Endothelial cell of umbilical vein (primary cell): ENCODE results near the gene NCAPG2. TPM values are rescaled to one million over a fixed set of nuclear protein-coding genes. Genes with fewer than 3 reads are reported as not detected.

Source experiments
- BruUV-seq: library from RNA; stranded (reverse); fragments of 400-500 nt; replicated peaks from 2 replicates; lab custom pipeline; 2021; lab: Mats Ljungman, UMichigan
- CTCF ChIA-PET: fragments of 300-600, 350-600 bp; sonication (Branson Sonifier 250); formaldehyde crosslinking; loops from one replicate; lab custom pipeline; 2021; ENCODE audit warnings: antibody characterized with exemption, inconsistent platforms; lab: Charles Lee
- POLR2A ChIA-PET: fragments of 300-600, 350-600 bp; sonication (Branson Sonifier 250); formaldehyde crosslinking; loops from one replicate; lab custom pipeline; 2021; ENCODE audit warnings: antibody characterized with exemption, inconsistent platforms; lab: Charles Lee
- DNase-seq: peaks from one replicate; pipeline ENCODE4 v3.0.0-alpha.2; 2011; ENCODE audit warnings: low read depth, low spot score
- FAIRE-seq: peaks from 2 replicates; lab custom pipeline; 2011; peaks lifted over from hg19 to GRCh38; lab: Jason Lieb, UNC
- H2AFZ ChIP-seq: 2 replicates; pipeline ENCODE4 v1.6.0; 2012; ENCODE audit warnings: low read depth, low read length, control low read depth, inconsistent platforms
- H3K27ac ChIP-seq: 2 replicates; pipeline ENCODE4 v1.5.1; 2011; ENCODE audit warnings: low read depth, mild to moderate bottlenecking, control low read depth, low read length, moderate library complexity; ENCODE audit not compliant: insufficient read depth
- H3K27me3 ChIP-seq, 2 experiments: 2 replicates each; pipeline versions ENCODE4 v1.6.0 to v1.6.1; 2011; ENCODE audit warnings: low read length in 2 of 2, mixed read lengths in 1 of 2; ENCODE audit not compliant: control insufficient read depth in 2 of 2, insufficient read depth in 2 of 2
- H3K36me3 ChIP-seq, 2 experiments: 2 replicates in 1 of 2; 3 replicates in 1 of 2; pipeline ENCODE4 v1.5.1; 2011; ENCODE audit warnings: low read length in 2 of 2, mild to moderate bottlenecking in 1 of 2, moderate library complexity in 1 of 2; ENCODE audit not compliant: control insufficient read depth in 2 of 2, insufficient read depth in 2 of 2; ENCODE audit errors: extremely low read depth in 1 of 2
- H3K4me1 ChIP-seq: 3 replicates; pipeline ENCODE4 v1.5.1; 2011; ENCODE audit warnings: mild to moderate bottlenecking, low read length; ENCODE audit not compliant: control insufficient read depth, insufficient read depth; ENCODE audit errors: extremely low read depth
- H3K4me2 ChIP-seq: 2 replicates; pipeline ENCODE4 v1.6.1; 2011; ENCODE audit warnings: low read length, control low read depth, mixed read lengths; ENCODE audit not compliant: insufficient read depth
- H3K4me3 ChIP-seq, 3 experiments: fragments of 200-600 bp in 1 of 3; sonication (generic), shearing (Covaris generic) in 1 of 3; replicated peaks in 1 of 3; 2 replicates each; pipeline ENCODE4 v1.5.1; 2011 to 2016; ENCODE audit warnings: control low read depth in 3 of 3, low read length in 3 of 3, mild to moderate bottlenecking in 2 of 3, inconsistent platforms in 1 of 3, low read depth in 1 of 3, moderate library complexity in 1 of 3; ENCODE audit not compliant: insufficient read depth in 1 of 3
- H3K79me2 ChIP-seq: 2 replicates; pipeline ENCODE4 v1.6.0; 2012; ENCODE audit warnings: low read length, inconsistent platforms; ENCODE audit not compliant: control insufficient read depth, insufficient read depth
- H3K9ac ChIP-seq: replicated peaks from 2 replicates; pipeline ENCODE3; 2011; ENCODE audit warnings: low read length, control low read depth; ENCODE audit not compliant: insufficient read depth; ENCODE audit errors: extremely low read depth
- H3K9me1 ChIP-seq: replicated peaks from 3 replicates; pipeline ENCODE4 v1.6.0; 2011; ENCODE audit warnings: mild to moderate bottlenecking, low read length; ENCODE audit not compliant: control insufficient read depth, insufficient read depth; ENCODE audit errors: extremely low read depth
- H3K9me3 ChIP-seq: replicated peaks from 2 replicates; pipeline ENCODE4 v1.5.1; 2012; ENCODE audit warnings: low read length, inconsistent platforms; ENCODE audit not compliant: control insufficient read depth, insufficient read depth
- H4K20me1 ChIP-seq: replicated peaks from 2 replicates; pipeline ENCODE3; 2011; ENCODE audit warnings: mild to moderate bottlenecking, low read length; ENCODE audit not compliant: control insufficient read depth, insufficient read depth; ENCODE audit errors: extremely low read depth
- FOS ChIP-seq: IDR thresholded peaks from 2 replicates; pipeline ENCODE4 v1.6.1; 2011; ENCODE audit warnings: mild to moderate bottlenecking, low read length, moderate library complexity, borderline replicate concordance; ENCODE audit not compliant: insufficient read depth
- JUN ChIP-seq: IDR thresholded peaks from 2 replicates; pipeline ENCODE4 v1.6.1; 2011; ENCODE audit warnings: borderline replicate concordance, low read depth; ENCODE audit not compliant: insufficient read length, insufficient read depth
- MYC ChIP-seq: IDR thresholded peaks from one replicate; pipeline ENCODE4 v1.6.1; 2011; ENCODE audit warnings: mild to moderate bottlenecking, low read depth, low read length
- POLR2AphosphoS5 ChIP-seq: IDR thresholded peaks from 2 replicates; pipeline ENCODE4 v1.6.1; 2012; ENCODE audit warnings: low read depth, mild to moderate bottlenecking, control low read depth, low read length, moderate library complexity; ENCODE audit not compliant: insufficient read depth
- dilution Hi-C: fragments of 300-500 bp; cut with MboI; formaldehyde crosslinking; loops from one replicate; pipeline ENCODE4 v1.15.0; 2019; ENCODE audit warnings: low sequenced_read_pairs; ENCODE audit not compliant: extremely low pct_ligation_motif_present
- intact Hi-C: fragments of 100-400 bp; cut with micrococcal nuclease; formaldehyde crosslinking; loops from one replicate; pipeline ENCODE4 v1.10.0; 2022
- polyA plus RNA-seq, 4 experiments: library from polyadenylated mRNA; depleted of rRNA in 3 of 4; stranded (reverse) in 3 of 4; unstranded in 1 of 4; fragments of >200 nt; gene quantifications; 2 replicates each; pipeline versions ENCODE4 v1.2.1 to v1.2.3, GENCODE V29; 2011 to 2012; ENCODE audit warnings: missing spikeins in 1 of 4
- total RNA-seq: library from RNA; stranded (reverse); gene quantifications from 2 replicates; pipeline ENCODE4 v1.2.3, GENCODE V29; 2021
- TF ChIP-seq, protein P1 (sequence below), 2 donors: IDR thresholded peaks; 1 replicate in 1 of 2; 2 replicates in 1 of 2; pipeline ENCODE4 v1.5.1; 2011; ENCODE audit warnings: low read length in 2 of 2, mild to moderate bottlenecking in 2 of 2, moderate library complexity in 2 of 2, control low read depth in 1 of 2, inconsistent platforms in 1 of 2, low read depth in 1 of 2; ENCODE audit not compliant: insufficient read depth in 1 of 2; ENCODE audit errors: extremely low read depth in 1 of 2
- TF ChIP-seq, protein P2 (sequence below): IDR thresholded peaks from 2 replicates; pipeline ENCODE4 v1.6.1; 2011; ENCODE audit not compliant: insufficient read depth, insufficient read length

Gene NCAPG2
- total and polyA plus RNA-seq, 2 donors (not counting 3 experiments of a cell fraction or from before 2014, with no cell fraction given): 19.2 to 62.3 TPM

- Histone ChIP-seq H4K20me1 (no peaks in the 10 kb centered on the region), H3K9me3 (no peaks in the 10 kb centered on the region), H3K4me2 (no peak overlapping the region), H3K4me1 (peaks cover 9% of the 10 kb centered on the region), H2AFZ (no peak overlapping the region), H3K4me3 (no peak overlapping the region), H3K9ac (no peak overlapping the region), H3K36me3 (peaks cover 0 to 28% of the 10 kb centered on the region in 2 experiments), H3K27ac (no peak overlapping the region), H3K9me1 (no peaks in the 10 kb centered on the region), H3K27me3 (no peaks in the 10 kb centered on the region), H3K79me2 (no peaks in the 10 kb centered on the region)
- ChIA-PET CTCF (interaction anchor here (1.0 to 1.3 kb wide), 5 partner anchors 9 to 297 kb away, joined by 3 to 6 read pairs (median 3); no protein-coding TSS in a partner anchor), POLR2A (no interaction called here)
- BruUV-seq: no TSS peak
- no peak for FAIRE-seq
- DNase-seq: no peak
- intact Hi-C loops: no loop called here
- dilution Hi-C loops: no loop called here
- TF ChIP-seq JUN: no peak
- no peak for TF ChIP-seq FOS
- TF ChIP-seq, protein P1, sequence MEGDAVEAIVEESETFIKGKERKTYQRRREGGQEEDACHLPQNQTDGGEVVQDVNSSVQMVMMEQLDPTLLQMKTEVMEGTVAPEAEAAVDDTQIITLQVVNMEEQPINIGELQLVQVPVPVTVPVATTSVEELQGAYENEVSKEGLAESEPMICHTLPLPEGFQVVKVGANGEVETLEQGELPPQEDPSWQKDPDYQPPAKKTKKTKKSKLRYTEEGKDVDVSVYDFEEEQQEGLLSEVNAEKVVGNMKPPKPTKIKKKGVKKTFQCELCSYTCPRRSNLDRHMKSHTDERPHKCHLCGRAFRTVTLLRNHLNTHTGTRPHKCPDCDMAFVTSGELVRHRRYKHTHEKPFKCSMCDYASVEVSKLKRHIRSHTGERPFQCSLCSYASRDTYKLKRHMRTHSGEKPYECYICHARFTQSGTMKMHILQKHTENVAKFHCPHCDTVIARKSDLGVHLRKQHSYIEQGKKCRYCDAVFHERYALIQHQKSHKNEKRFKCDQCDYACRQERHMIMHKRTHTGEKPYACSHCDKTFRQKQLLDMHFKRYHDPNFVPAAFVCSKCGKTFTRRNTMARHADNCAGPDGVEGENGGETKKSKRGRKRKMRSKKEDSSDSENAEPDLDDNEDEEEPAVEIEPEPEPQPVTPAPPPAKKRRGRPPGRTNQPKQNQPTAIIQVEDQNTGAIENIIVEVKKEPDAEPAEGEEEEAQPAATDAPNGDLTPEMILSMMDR (IDR thresholded peaks at IDR 0.05; ENCODE audit: extremely low read depth in 1 of 2, insufficient read depth in 1 of 2, low read depth in 1 of 2, low read length in 2 of 2): no peak
- TF ChIP-seq, protein P2, sequence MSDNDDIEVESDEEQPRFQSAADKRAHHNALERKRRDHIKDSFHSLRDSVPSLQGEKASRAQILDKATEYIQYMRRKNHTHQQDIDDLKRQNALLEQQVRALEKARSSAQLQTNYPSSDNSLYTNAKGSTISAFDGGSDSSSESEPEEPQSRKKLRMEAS: no peak
- no peak for TF ChIP-seq POLR2AphosphoS5
Observed at GRCh38 chr7:158680754-158681153, 23.9 kb downstream of the NCAPG2 start.

DNA sequence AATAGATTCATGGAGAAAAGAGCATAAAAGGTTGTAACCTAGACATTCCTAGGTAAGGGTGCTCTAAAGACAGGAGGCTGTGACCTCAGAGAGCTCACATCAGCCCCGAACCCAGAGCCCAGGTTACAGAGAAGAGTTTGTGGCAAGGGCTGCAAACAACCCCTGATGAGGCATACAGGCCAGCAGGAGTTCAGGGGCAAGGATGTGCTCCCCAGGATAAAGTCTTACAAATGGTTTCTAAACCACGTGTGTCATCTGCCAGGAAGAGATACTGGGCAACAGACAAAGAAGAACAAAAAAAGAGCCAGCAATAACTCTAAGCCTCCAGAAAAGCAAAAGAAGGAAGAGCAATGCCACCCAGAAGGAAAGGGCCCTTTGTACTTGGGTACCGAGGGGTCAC, 27.7 kb downstream of the NCAPG2 start:
- no TSS peak for BruUV-seq
- Histone ChIP-seq H3K9me1 (no peaks in the 10 kb centered on the region), H4K20me1 (no peaks in the 10 kb centered on the region), H3K27me3 (no peaks in the 10 kb centered on the region), H3K4me2 (no peak overlapping the region), H3K4me1 (no peaks in the 10 kb centered on the region), H3K79me2 (no peaks in the 10 kb centered on the region), H3K36me3 (peaks cover 3 to 17% of the 10 kb centered on the region in 2 experiments), H2AFZ (no peak overlapping the region), H3K9ac (no peak overlapping the region), H3K27ac (no peak overlapping the region), H3K4me3 (no peak overlapping the region), H3K9me3 (no peaks in the 10 kb centered on the region)
- dilution Hi-C loops: no loop called here
- FAIRE-seq: no peak
- DNase-seq: no peak
- intact Hi-C loops: no loop called here
- CTCF ChIA-PET: no interaction called here
- POLR2A ChIA-PET: no interaction called here
- TF ChIP-seq MYC (no peak), JUN (no peak)
